Thyroid gland (tissue), 4 donors: ENCODE data around the gene KAZN. TPM values are rescaled to one million over a fixed set of nuclear protein-coding genes. Genes with fewer than 3 reads are reported as not detected.

Experiments
- DNase-seq, 2 donors: peaks; one replicate each; pipeline ENCODE4 v3.0.0-alpha.2; 2019
- H3K27ac ChIP-seq, 3 donors: fragments of 200-600 bp; sonication (generic); 1 replicate in 2 of 3; 2 replicates in 1 of 3; pipeline ENCODE4 v1.5.1; 2016 to 2019; ENCODE audit warnings: mild to moderate bottlenecking in 1 of 3, moderate library complexity in 1 of 3
- H3K27me3 ChIP-seq: fragments of 200-600 bp; sonication (generic); one replicate; pipeline ENCODE4 v1.5.1; 2019
- H3K36me3 ChIP-seq, 2 donors: fragments of 200-600 bp; sonication (generic); one replicate each; pipeline ENCODE4 v1.5.1; 2016 to 2019
- H3K4me1 ChIP-seq, 2 donors: fragments of 200-600 bp; sonication (generic); one replicate each; pipeline ENCODE4 v1.5.1; 2017 to 2019
- H3K4me3 ChIP-seq, 3 donors: fragments of 200-600 bp; sonication (generic); replicated peaks in 1 of 3; 1 replicate in 2 of 3; 2 replicates in 1 of 3; pipeline ENCODE4 v1.5.1; 2016; ENCODE audit warnings: mild to moderate bottlenecking in 1 of 3
- H3K9me3 ChIP-seq: fragments of 200-600 bp; sonication (generic); one replicate; pipeline ENCODE4 v1.5.1; 2017
- POLR2A ChIP-seq, 2 donors: fragments of 450-650 bp; IDR thresholded peaks; one replicate each; pipeline ENCODE4 v1.6.1; 2017; ENCODE audit warnings: antibody characterized with exemption in 2 of 2, mild to moderate bottlenecking in 2 of 2, moderate library complexity in 1 of 2
- WGBS, 2 donors: methylation state at CpG; one replicate each; pipeline ENCODE4 v1.1.5; 2017; 5-methylcytosine and 5-hydroxymethylcytosine counted together
- intact Hi-C: fragments of 100-400 bp; cut with DNase I; formaldehyde crosslinking; loops from one replicate; pipeline ENCODE4 v1.15.1; 2023
- total RNA-seq, 4 donors: library from RNA; depleted of rRNA; stranded (reverse); fragments of >200 nt; gene quantifications; one replicate each; pipeline ENCODE4 v1.2.3, GENCODE V29; 2016
- TF ChIP-seq, protein P1 (sequence below), 6 experiments: fragments of 200-600 bp in 3 of 6; fragments of 450-650 bp in 3 of 6; sonication (generic) in 3 of 6; IDR thresholded peaks; one replicate each; pipeline ENCODE4 v1.5.1; 2016 to 2019; ENCODE audit warnings: antibody characterized with exemption in 6 of 6, mild to moderate bottlenecking in 2 of 6, inconsistent platforms in 1 of 6, moderate library complexity in 1 of 6

The KAZN gene
- total RNA-seq, 4 donors from 2014 or later: 14.8 to 28.6 (median 18.2) TPM

- no peak overlapping the region for H3K27ac ChIP-seq
- no peaks in the 10 kb centered on the region for H3K36me3 ChIP-seq
- no peaks in the 10 kb centered on the region for H3K9me3 ChIP-seq
- WGBS, 2 donors: 57 to 78% methylated on average over 6 of the region's 6 CpGs
- no peaks in the 10 kb centered on the region for H3K27me3 ChIP-seq
- intact Hi-C loops: no loop called here
- H3K4me1 ChIP-seq: no peaks in the 10 kb centered on the region
- DNase-seq: no peak
- TF ChIP-seq, protein P1, sequence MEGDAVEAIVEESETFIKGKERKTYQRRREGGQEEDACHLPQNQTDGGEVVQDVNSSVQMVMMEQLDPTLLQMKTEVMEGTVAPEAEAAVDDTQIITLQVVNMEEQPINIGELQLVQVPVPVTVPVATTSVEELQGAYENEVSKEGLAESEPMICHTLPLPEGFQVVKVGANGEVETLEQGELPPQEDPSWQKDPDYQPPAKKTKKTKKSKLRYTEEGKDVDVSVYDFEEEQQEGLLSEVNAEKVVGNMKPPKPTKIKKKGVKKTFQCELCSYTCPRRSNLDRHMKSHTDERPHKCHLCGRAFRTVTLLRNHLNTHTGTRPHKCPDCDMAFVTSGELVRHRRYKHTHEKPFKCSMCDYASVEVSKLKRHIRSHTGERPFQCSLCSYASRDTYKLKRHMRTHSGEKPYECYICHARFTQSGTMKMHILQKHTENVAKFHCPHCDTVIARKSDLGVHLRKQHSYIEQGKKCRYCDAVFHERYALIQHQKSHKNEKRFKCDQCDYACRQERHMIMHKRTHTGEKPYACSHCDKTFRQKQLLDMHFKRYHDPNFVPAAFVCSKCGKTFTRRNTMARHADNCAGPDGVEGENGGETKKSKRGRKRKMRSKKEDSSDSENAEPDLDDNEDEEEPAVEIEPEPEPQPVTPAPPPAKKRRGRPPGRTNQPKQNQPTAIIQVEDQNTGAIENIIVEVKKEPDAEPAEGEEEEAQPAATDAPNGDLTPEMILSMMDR (IDR thresholded peaks at IDR 0.05): no peak
- TF ChIP-seq POLR2A (IDR thresholded peaks at IDR 0.05): no peak
- no peak overlapping the region for H3K4me3 ChIP-seq
Observed at GRCh38 chr1:15137809-15138208, 539.3 kb downstream of the KAZN start.

- Histone ChIP-seq H3K4me3 (no peak overlapping the region), H3K27me3 (no peaks in the 10 kb centered on the region), H3K27ac (no peak overlapping the region), H3K4me1 (no peaks in the 10 kb centered on the region), H3K36me3 (no peaks in the 10 kb centered on the region), H3K9me3 (no peaks in the 10 kb centered on the region)
- intact Hi-C loops: no loop called here
- WGBS, 2 donors: 69 to 74% methylated on average over 8 to 15 of the region's 15 CpGs
- TF ChIP-seq POLR2A (IDR thresholded peaks at IDR 0.05): no peak
- TF ChIP-seq, protein P1 (IDR thresholded peaks at IDR 0.05): no peak
- no peak for DNase-seq
Observed at GRCh38 chr1:15139654-15140350, 541.3 kb downstream of the KAZN start.

GRCh38 chr1:15141935-15142539, 543.6 kb downstream of the KAZN start:
- intact Hi-C loops: no loop called here
- Histone ChIP-seq H3K4me3 (no peak overlapping the region), H3K27ac (no peak overlapping the region), H3K4me1 (peaks cover 0 to 3% of the 10 kb centered on the region in 2 donors), H3K9me3 (no peaks in the 10 kb centered on the region), H3K27me3 (no peaks in the 10 kb centered on the region), H3K36me3 (no peaks in the 10 kb centered on the region)
- TF ChIP-seq POLR2A (IDR thresholded peaks at IDR 0.05): no peak
- TF ChIP-seq, protein P1 (IDR thresholded peaks at IDR 0.05): no peak
- 60 to 76% methylated on average over 6 of the region's 6 CpGs for WGBS, 2 donors
- DNase-seq: no peak

DNA sequence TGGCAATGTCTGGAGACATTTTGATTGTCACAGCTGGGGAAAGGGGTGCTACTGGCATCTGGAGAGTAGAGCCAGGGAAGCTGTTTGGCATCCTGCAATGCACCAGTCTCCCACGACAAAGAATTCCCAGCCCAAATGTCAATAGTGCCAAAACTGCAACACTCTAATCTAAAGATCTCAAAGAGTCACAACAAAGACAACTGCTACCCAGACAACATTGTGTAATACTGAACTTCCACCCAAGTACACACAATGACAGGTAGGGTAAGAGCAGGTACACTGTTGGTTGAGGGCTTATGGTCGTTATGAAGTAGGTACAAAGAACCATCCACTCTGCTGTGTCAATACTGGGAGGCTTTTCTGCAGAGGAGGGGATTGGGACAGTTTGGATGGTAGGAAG, 546.8 kb downstream of the KAZN start:
- TF ChIP-seq, protein P1 (IDR thresholded peaks at IDR 0.05): no peak
- TF ChIP-seq POLR2A (IDR thresholded peaks at IDR 0.05): no peak
- intact Hi-C loops: no loop called here

DNA sequence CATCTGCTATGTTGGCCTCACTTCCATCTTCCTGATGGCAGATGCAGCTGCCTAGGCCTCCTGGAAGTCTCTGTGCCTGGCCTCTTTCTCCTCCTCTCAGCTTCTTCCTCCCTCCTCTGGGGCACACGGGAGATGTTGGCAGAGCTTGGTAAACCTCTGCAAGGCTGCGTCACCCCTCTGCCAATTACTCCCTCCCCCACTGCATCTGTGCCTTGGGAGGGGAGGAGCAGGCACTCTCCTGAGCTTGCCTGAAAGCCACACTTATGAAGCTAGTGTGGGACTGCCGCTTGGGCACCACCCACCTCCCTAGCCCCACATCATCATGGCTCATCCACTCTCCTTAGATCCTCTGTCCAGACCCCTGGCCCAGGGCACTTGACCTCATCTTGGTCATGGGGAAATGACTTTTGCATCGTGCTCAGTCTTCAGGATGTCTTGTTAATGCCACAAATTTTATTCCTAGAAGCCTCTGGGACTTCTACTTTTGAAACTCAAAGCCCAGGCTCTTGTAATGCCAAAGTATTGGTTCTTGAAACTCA, 547.7 kb downstream of the KAZN start:
- intact Hi-C loops: no loop called here
- no peak overlapping the region for H3K4me3 ChIP-seq
- no peaks in the 10 kb centered on the region for H3K9me3 ChIP-seq
- 64 to 65% methylated on average over 3 to 4 of the region's 4 CpGs for WGBS, 2 donors
- no peak for DNase-seq
- no peaks in the 10 kb centered on the region for H3K27me3 ChIP-seq
- H3K36me3 ChIP-seq: no peaks in the 10 kb centered on the region
- no peak overlapping the region for H3K27ac ChIP-seq
- H3K4me1 ChIP-seq: peaks cover 0 to 6% of the 10 kb centered on the region in 2 donors
- TF ChIP-seq, protein P1 (IDR thresholded peaks at IDR 0.05): no peak
- no peak for TF ChIP-seq POLR2A (IDR thresholded peaks at IDR 0.05)

More for the DNA sequence above, 546.8 kb downstream of the KAZN start:
- Histone ChIP-seq H3K27ac (no peak overlapping the region), H3K4me1 (peaks cover 0 to 6% of the 10 kb centered on the region in 2 donors), H3K9me3 (no peaks in the 10 kb centered on the region), H3K4me3 (no peak overlapping the region), H3K36me3 (no peaks in the 10 kb centered on the region), H3K27me3 (no peaks in the 10 kb centered on the region)
- DNase-seq: no peak
- 51 to 53% methylated on average over 2 of the region's 2 CpGs for WGBS, 2 donors
